Measurements from ENCODE around the gene FCRL3. TPM values are rescaled to one million over a fixed set of nuclear protein-coding genes. Genes with fewer than 3 reads are reported as not detected.

FCRL3 gene
- total and polyA plus RNA-seq, 2 of the 8 experiments (the other 6 are each of a cell fraction or from before 2014, with no cell fraction given) = not detected

GRCh38 chr1:157682710-157683437 lies 17.7 kb downstream of the FCRL3 start:
- H2BK120ac ChIP-seq (replicated peaks; ENCODE audit: low read depth, low read length) = no peak overlapping the region
- H3K18ac ChIP-seq (ENCODE audit: extremely low read depth, low read length) = no peak overlapping the region
- no peak overlapping the region for H2BK5ac ChIP-seq (ENCODE audit: low read depth, low read length)
- no peaks in the 10 kb centered on the region for H3K79me2 ChIP-seq (ENCODE audit: control insufficient read depth in 1 of 2, insufficient read depth in 2 of 2, low read length in 2 of 2)
- no peak overlapping the region for H3K4ac ChIP-seq (replicated peaks; ENCODE audit: insufficient read length, low read depth, low read length)
- no peaks in the 10 kb centered on the region for H3K4me1 ChIP-seq (replicated peaks in 1 of 4; ENCODE audit: control insufficient read depth in 3 of 4, insufficient read depth in 4 of 4, low read length in 3 of 4)
- no peak overlapping the region for H4K91ac ChIP-seq (replicated peaks; ENCODE audit: insufficient read length, low read length)
- H2BK20ac ChIP-seq (ENCODE audit: low read length) = no peak overlapping the region
- ChIA-PET CTCF (ENCODE audit: partially characterized antibody) (interaction anchor here (0.9 to 1.4 kb wide), 3 partner anchors 8 to 46 kb away, joined by 3 read pairs; no protein-coding TSS in a partner anchor), POLR2A (ENCODE audit: partially characterized antibody) (no interaction called here)
- no peak overlapping the region for H2BK12ac ChIP-seq (ENCODE audit: low read depth, low read length)
- no peak overlapping the region for H3K27ac ChIP-seq (ENCODE audit: low read depth, low read length)
- no peaks in the 10 kb centered on the region for H3K36me3 ChIP-seq (ENCODE audit: control insufficient read depth in 2 of 4, insufficient read depth in 4 of 4, low read length in 3 of 4)
- H4K20me1 ChIP-seq (replicated peaks in 1 of 2; ENCODE audit: control insufficient read depth in 1 of 2, insufficient read depth in 2 of 2, low read length in 2 of 2) = no peaks in the 10 kb centered on the region
- WGBS, 2 experiments (ENCODE audit: extremely low coverage in 1 of 2, insufficient coverage in 1 of 2, insufficient read length in 1 of 2, insufficient replicate concordance in 2 of 2, low coverage in 1 of 2, low lambda C conversion rate in 2 of 2, missing lambda C conversion rate in 1 of 2) = 87% methylated on average over 5 of the region's 5 CpGs; no CpG with 5 or more reads in 1 of the 2 experiments
- H2AFZ ChIP-seq (ENCODE audit: low read length) = no peak overlapping the region
- no peaks in the 10 kb centered on the region for H3K27me3 ChIP-seq (replicated peaks in 1 of 4; ENCODE audit: control insufficient read depth in 3 of 4, extremely low read depth in 1 of 4, insufficient read depth in 3 of 4, low read length in 3 of 4)
- FAIRE-seq = no peak
- no peaks in the 10 kb centered on the region for H3K23me2 ChIP-seq (ENCODE audit: low read depth, low read length)
- H3K23ac ChIP-seq (ENCODE audit: insufficient read length) = no peak overlapping the region
- H3K4me3 ChIP-seq (ENCODE audit: extremely low read depth in 1 of 4, insufficient read depth in 2 of 4, low read depth in 3 of 4, low read length in 4 of 4) = no peak overlapping the region
- DNase-seq (ENCODE audit: low read depth in 1 of 2, low spot score in 2 of 2) = no peak
- H3K79me1 ChIP-seq (ENCODE audit: low read depth, low read length) = no peaks in the 10 kb centered on the region
- TF ChIP-seq CBX5 (IDR thresholded peaks at IDR 0.05; ENCODE audit: low read depth, low read length) (no peak), EP300 (IDR thresholded peaks at IDR 0.05; ENCODE audit: borderline replicate concordance in 1 of 2, low read depth in 2 of 2, low read length in 2 of 2) (no peak), SIRT6 (IDR thresholded peaks at IDR 0.05; ENCODE audit: low read length) (no peak), ASH2L (IDR thresholded peaks at IDR 0.05; ENCODE audit: low read length) (no peak), JUN (IDR thresholded peaks at IDR 0.05; ENCODE audit: low read depth, low read length) (no peak), CTBP2 (IDR thresholded peaks at IDR 0.05; ENCODE audit: borderline replicate concordance, insufficient read depth, insufficient read length, low read length) (no peak), GTF2F1 (IDR thresholded peaks at IDR 0.05; ENCODE audit: borderline replicate concordance, low read depth, low read length) (no peak), SIN3A (conservative IDR thresholded peaks at IDR 0.05 in 1 of 2, IDR thresholded peaks at IDR 0.05 in 1 of 2; ENCODE audit: low read depth in 1 of 2, low read length in 2 of 2) (no peak), BACH1 (IDR thresholded peaks at IDR 0.05; ENCODE audit: low read length) (no peak)
- no peak overlapping the region for H3K4me2 ChIP-seq (ENCODE audit: insufficient read depth in 1 of 2, low read depth in 2 of 2, low read length in 2 of 2)
- H3K56ac ChIP-seq (replicated peaks; ENCODE audit: insufficient read length, low read depth, low read length) = no peak overlapping the region
- H2AK5ac ChIP-seq (ENCODE audit: low read depth, low read length) = no peak overlapping the region
- H3K9me3 ChIP-seq (ENCODE audit: insufficient read depth in 2 of 2, low read depth in 1 of 2, low read length in 1 of 2) = no peaks in the 10 kb centered on the region
- H4K5ac ChIP-seq (ENCODE audit: insufficient read length, low read depth, low read length) = no peak overlapping the region
- no peak overlapping the region for H3K9ac ChIP-seq (replicated peaks in 1 of 4; ENCODE audit: extremely low read depth in 1 of 4, low read depth in 3 of 4, low read length in 3 of 4)
- no peak overlapping the region for H3K14ac ChIP-seq (ENCODE audit: insufficient read length)
- no peak overlapping the region for H4K8ac ChIP-seq (ENCODE audit: extremely low read depth, insufficient read depth, low read length)
- no peak overlapping the region for H2BK15ac ChIP-seq (ENCODE audit: low read length)
